ENCODE results near the gene BCAS3.
"Not testable (repeated sequence)": the region's sequence is repeated elsewhere in the genome, so short reads cannot be mapped to it uniquely, and the experiment has no call there.

The BCAS3 gene

GRCh38 chr17:60804831-60805230 is 127.2 kb downstream of the BCAS3 start:
- no peak for DNase-seq

DNA sequence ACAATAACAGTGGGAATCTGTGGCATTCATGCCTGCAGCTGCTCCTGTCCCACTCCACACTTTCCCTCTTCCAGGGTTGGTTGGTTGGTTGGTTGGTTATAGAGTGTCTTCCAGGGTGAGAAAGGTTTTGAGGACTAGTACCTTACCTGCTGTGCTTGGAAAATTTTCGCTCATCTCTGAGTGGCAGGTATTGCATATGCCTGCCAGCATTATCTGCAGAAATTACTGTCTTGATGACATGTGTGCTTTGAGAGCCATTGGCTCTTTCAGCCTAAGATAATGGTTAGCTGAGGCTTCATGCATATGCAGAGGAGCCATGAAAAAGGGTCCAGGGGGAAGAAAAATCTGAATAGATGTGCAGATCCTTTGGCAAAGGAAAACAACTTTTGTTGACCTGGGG is 131.8 kb downstream of the BCAS3 start:
- DNase-seq = no peak

DNA sequence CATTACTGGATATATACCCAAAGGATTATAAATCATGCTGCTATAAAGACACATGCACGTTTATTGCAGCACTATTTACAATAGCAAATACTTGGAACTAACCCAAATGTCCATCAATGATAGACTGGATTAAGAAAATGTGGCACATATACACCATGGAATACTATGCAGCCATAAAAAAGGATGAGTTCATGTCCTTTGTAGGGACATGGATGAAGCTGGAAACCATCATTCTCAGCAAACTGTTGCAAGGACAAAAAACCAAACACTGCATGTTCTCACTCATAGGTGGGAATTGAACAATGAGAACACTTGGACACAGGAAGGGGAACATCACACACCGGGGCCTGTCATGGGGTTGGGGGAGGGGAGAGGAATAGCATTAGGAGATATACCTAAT is 137.3 kb downstream of the BCAS3 start:
- not testable (repeated sequence) for DNase-seq

DNA sequence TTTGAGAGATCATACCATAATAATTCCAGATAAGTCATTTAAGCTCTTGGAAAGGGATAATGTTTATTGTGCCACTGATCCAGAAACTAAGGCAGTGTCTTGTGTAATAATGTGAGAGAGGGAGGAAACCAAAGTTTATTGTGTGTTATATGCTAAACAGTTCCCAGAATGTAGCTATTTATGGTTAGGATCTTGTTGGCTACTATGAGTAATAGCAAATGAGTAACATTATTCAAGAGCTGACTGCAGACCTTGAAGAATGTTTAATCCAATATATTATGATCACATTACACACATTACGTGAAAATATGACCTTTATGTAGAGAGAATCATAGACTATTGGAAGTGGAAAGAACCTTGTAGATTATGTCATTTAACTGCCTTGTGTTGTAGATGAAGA is 139.5 kb downstream of the BCAS3 start:
- DNase-seq = no peak

DNA sequence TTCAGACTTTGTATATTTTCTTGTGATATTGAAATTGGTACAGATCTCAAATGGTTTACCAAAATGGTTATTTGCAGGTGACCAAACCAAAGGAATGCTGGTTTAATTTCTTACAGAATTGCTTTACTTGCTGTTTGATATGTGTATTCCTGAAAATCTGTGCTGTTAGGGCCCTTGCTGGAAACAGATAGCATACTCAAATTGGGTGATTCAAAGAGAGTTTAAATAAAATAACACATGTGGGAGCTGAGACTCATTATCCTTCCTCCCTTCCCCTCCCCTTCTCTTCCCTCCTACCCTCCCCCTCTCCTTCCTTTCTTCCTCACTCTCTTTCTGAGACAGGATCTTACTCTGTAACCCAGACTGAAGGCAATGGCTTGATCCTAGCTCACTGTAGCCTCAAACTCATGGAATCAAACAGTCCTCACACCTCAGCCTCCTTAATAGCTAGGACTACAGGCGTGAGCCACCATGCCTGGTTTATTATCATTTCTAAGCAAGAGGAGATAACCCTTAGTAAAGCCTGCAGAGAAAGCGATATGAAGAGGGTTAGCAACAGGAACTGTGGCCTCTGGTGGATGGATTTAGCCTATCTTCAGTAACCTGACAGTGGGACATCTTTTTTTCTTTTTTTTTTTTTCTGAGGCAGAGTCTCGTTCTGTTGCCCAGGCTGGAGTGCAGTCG is 141.9 kb downstream of the BCAS3 start:
- DNase-seq = peak; percentile 60

DNA sequence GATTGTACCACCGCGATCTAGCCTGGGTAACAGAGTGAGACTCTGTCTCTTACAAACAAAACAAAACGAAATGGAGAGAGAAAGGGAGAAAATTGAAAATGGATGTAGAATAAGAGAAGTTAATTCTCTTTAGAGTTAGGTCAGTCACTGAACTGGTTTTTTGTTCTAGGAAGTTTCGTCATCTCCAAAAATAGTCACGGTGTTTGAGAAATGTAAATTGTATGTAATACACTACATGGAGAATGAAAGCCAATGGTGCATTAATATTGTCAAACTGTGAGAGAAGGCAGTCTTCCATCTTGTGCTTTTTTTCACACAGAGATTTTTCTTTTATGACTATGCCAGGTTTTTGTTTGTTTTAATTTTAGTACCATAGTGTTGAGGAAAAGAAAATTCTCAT is 145.9 kb downstream of the BCAS3 start:
- no peak for DNase-seq

GRCh38 chr17:60825351-60825750 is 147.7 kb downstream of the BCAS3 start:
- no peak for DNase-seq

DNA sequence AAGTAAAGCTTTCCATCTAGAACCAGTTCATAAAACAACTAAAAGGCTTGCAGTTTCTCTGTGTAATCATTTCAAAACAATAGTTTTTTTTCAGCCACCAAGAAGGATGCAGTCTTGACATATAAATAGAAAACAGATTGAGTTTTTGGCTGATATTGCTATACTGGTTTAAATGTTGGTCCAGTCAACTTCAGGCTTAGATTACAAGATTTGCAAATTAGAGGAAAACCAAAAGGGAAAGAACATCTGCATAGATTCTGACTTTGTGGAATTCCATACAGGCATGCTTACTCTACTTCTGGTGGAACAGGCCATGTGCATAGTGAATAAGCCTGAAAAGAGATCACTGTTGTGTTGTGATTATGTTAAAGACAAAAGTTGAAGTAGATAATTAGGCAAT is 150.3 kb downstream of the BCAS3 start:
- DNase-seq = no peak

- DNase-seq = no peak
Measured at GRCh38 chr17:60832151-60832585, 154.5 kb downstream of the BCAS3 start.

GRCh38 chr17:60832631-60833030 is 155.0 kb downstream of the BCAS3 start:
- no peak for DNase-seq

GRCh38 chr17:60840456-60840855 is 162.8 kb downstream of the BCAS3 start:
- no peak for DNase-seq

DNA sequence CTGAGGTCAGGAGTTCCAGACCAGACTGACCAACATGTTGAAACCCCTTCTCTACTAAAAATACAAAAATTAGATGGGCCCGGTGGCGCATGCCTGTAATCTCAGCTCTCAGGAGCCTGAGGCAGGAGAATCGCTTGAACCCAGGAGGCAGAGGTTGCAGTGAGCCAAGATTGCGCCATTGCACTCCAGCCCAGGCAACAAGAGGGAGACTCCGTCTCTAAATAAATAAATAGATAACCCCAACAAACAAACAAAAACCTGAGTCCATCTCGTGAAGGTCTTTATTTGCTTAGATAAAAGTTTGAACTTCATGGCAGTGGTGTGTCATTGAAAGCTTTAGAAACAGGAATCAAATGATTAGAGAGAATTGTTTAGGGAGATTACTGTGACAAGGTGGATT is 167.4 kb downstream of the BCAS3 start:
- DNase-seq = no peak

DNA sequence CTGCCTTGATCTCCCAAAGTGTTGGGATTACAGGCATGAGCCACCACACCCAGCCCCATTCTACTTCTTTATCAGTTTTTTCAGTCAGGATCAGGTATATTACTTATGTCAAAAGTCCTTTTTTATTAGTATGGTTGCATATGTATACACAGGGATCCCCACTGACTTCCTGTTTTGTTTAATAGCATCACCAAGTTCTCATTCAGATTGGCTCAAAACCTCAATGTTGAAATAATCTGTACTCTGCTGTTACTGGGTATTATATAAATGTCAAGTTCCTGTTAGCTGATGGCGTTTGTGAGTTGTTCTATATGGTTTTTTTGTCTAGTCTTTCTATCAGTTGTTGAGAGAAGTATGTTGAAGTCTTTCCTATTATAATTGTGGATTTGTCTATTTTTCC is 168.5 kb downstream of the BCAS3 start:
- no peak for DNase-seq

GRCh38 chr17:60851181-60851580 is 173.5 kb downstream of the BCAS3 start:
- DNase-seq = no peak

GRCh38 chr17:60857556-60858080 is 180.0 kb downstream of the BCAS3 start:
- DNase-seq = no peak

- DNase-seq = no peak
Measured at GRCh38 chr17:60862482-60862881, 184.8 kb downstream of the BCAS3 start.

DNA sequence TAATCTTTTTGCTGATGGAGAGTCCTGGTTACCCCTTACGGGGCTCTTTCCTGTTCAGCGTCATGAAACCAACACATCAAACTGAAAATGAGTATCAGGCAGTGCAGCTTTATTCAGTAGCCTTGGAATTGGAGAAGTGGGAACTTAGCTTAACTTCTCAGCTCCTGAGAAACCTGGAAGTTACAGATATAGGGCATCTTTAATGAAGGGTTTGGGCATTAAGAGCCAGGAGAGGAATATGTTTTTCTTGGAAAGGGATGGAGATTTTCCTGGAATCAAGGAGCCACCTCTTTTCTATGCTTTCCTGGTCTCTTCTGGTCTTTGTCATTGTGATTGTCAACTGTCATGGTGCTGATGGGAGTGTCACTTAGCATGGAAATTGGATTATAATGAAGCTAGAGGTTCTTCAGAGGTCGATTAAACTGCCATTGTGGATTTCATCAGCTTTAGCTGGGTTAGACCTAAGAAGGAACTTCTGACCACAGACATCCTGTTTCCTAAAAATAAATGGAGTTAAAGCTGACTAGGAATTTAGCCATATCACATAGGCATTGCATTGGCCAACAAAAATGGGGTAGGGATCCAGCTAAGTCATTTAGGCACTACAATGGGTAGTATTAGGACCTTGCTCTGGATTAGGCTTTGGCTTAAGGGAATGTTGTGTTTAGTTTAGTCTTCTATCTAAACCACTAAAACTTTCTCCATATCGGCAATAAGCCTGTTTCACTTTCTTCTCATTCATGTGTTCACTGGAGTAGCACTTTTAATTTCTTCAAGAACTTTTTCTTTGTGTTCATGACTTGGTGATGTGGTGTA is 186.4 kb downstream of the BCAS3 start:
- DNase-seq = peak; percentile 3

GRCh38 chr17:60864708-60865005 is 187.0 kb downstream of the BCAS3 start:
- no peak for DNase-seq

DNA sequence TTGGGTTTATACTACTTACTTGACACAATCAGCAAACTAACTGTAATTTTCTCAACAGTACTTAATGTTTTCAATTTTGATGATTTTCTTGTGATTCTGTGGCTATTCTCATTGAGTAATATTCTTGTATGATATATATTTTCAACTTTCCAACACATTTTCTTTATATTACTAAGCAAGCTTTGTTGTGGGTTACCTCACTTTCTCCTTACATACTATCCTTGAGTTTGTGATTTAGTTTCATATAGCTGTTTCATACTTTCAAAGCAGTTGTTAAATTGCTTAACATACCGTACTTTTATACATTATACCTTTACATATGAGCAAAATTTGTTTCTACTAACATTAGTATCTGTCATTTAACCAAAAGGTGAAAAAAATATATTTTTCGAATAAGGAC is 197.1 kb downstream of the BCAS3 start:
- no peak for DNase-seq

- not testable (repeated sequence) for DNase-seq
Measured at GRCh38 chr17:60886731-60887613, 209.3 kb downstream of the BCAS3 start.

DNA sequence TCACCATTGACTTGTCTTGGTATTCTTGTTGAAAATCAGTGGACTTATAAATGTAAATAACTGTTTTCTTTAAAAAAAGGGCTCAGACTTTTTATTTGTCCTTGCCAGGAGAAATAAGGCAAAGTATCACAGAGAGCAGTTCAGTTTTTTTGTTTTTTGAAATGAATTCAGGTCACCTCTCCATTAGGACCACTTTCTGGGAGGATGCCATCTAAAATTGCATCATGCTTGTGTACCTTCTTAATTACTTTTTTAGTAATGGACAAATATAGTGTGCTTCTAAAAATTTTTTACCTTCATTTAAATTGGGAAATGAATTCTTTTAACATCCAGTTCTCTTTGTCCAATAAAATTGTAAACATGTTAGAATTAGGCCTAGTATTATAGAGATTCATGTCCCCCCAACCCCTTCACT is 210.0 kb downstream of the BCAS3 start:
- DNase-seq = no peak

- DNase-seq = no peak
Measured at GRCh38 chr17:60888812-60889709, 211.4 kb downstream of the BCAS3 start.
